ENCODE data around the gene TSPAN31.

GRCh38 chr12:57761391-57761998 lies 16.7 kb downstream of the TSPAN31 start:
- TF ChIP-seq CTCF (IDR thresholded peaks at IDR 0.05 in 4 of 5, conservative IDR thresholded peaks at IDR 0.05 in 1 of 5) (no peak), POLR2A (IDR thresholded peaks at IDR 0.05) (no peak)
